Memory B cell (primary cell): Measurements from ENCODE around the gene COQ10A.
"Not testable (repeated sequence)": the region's sequence is repeated elsewhere in the genome, so short reads cannot be mapped to it uniquely, and the experiment has no call there.

Experiments
- ATAC-seq: fragments of 150-1000 bp; cut with Tn5 transposase; 2 replicates; pipeline ENCODE4 v1.10.0; 2021; ENCODE audit warnings: low read depth, mild to moderate bottlenecking, moderate library complexity
- DNase-seq, 2 donors: peaks; one replicate each; pipeline ENCODE4 v3.0.0; 2022; ENCODE audit warnings: low spot score in 2 of 2
- H3K27ac Mint-ChIP-seq: one replicate; pipeline ENCODE4 v1.8.0; 2022; ENCODE audit warnings: mild to moderate bottlenecking, moderate library complexity, mixed read lengths
- H3K27me3 Mint-ChIP-seq: one replicate; pipeline ENCODE4 v1.8.0; 2022; ENCODE audit warnings: mixed read lengths
- H3K36me3 Mint-ChIP-seq: one replicate; pipeline ENCODE4 v1.8.0; 2022; ENCODE audit warnings: mild to moderate bottlenecking, mixed read lengths
- H3K4me1 Mint-ChIP-seq: one replicate; pipeline ENCODE4 v1.8.0; 2022; ENCODE audit warnings: mixed read lengths
- H3K4me3 Mint-ChIP-seq: one replicate; pipeline ENCODE4 v1.8.0; 2022; ENCODE audit warnings: mild to moderate bottlenecking, moderate library complexity, mixed read lengths
- H3K9me3 Mint-ChIP-seq: one replicate; pipeline ENCODE4 v1.8.0; 2022; ENCODE audit warnings: mixed read lengths

Gene COQ10A

GRCh38 chr12:56256326-56256960 is 10.3 kb upstream of the COQ10A start:
- Mint-ChIP-seq H3K27ac (peak overlapping the region; percentile 83), H3K4me1 (peaks cover 11% of the 10 kb centered on the region), H3K9me3 (no peaks in the 10 kb centered on the region), H3K4me3 (peak overlapping the region; percentile 85), H3K36me3 (peaks cover 15% of the 10 kb centered on the region), H3K27me3 (no peaks in the 10 kb centered on the region)
- DNase-seq (no peak), ATAC-seq (no peak)

- no peak for ATAC-seq
- H3K36me3 Mint-ChIP-seq = peaks cover 15% of the 10 kb centered on the region
- no peaks in the 10 kb centered on the region for H3K27me3 Mint-ChIP-seq
- peak overlapping the region; percentile 85 for H3K4me3 Mint-ChIP-seq
- peaks cover 11% of the 10 kb centered on the region for H3K4me1 Mint-ChIP-seq
- no peak for DNase-seq
- H3K27ac Mint-ChIP-seq = peak overlapping the region; percentile 83
- H3K9me3 Mint-ChIP-seq = no peaks in the 10 kb centered on the region
Measured at GRCh38 chr12:56257071-56257470, 9.7 kb upstream of the COQ10A start.

GRCh38 chr12:56257491-56258067 is 9.2 kb upstream of the COQ10A start:
- peaks cover 9% of the 10 kb centered on the region for H3K4me1 Mint-ChIP-seq
- peak overlapping the region; percentile 85 for H3K4me3 Mint-ChIP-seq
- peak in 1 of 2 donors; percentile 12 for DNase-seq
- peak overlapping the region; percentile 83 for H3K27ac Mint-ChIP-seq
- peaks cover 10% of the 10 kb centered on the region for H3K36me3 Mint-ChIP-seq
- ATAC-seq = peak; percentile 10
- H3K27me3 Mint-ChIP-seq = no peaks in the 10 kb centered on the region
- H3K9me3 Mint-ChIP-seq = no peaks in the 10 kb centered on the region

- peaks cover 9% of the 10 kb centered on the region for H3K4me1 Mint-ChIP-seq
- H3K4me3 Mint-ChIP-seq = peak within 1 kb of the TSS; percentile 99
- peak; percentile 83 to 89 for DNase-seq
- peak; percentile 94 for ATAC-seq
- H3K27ac Mint-ChIP-seq = peak within 1 kb of the TSS; percentile 91
- no peaks in the 10 kb centered on the region for H3K27me3 Mint-ChIP-seq
- peaks cover 7% of the 10 kb centered on the region for H3K36me3 Mint-ChIP-seq
- H3K9me3 Mint-ChIP-seq = no peaks in the 10 kb centered on the region
Measured at GRCh38 chr12:56258068-56258819, 8.5 kb upstream of the COQ10A start, which contains the start of gene ANKRD52. ANKRD52 (minus strand) TSS chr12:56258384; CDS start chr12:56258269, 115 bp downstream.

- no peaks in the 10 kb centered on the region for H3K9me3 Mint-ChIP-seq
- ATAC-seq (no peak), DNase-seq (no peak)
- H3K4me3 Mint-ChIP-seq = peak overlapping the region; percentile 99
- peaks cover 3% of the 10 kb centered on the region for H3K36me3 Mint-ChIP-seq
- H3K27ac Mint-ChIP-seq = peak overlapping the region; percentile 91
- H3K4me1 Mint-ChIP-seq = peaks cover 9% of the 10 kb centered on the region
- H3K27me3 Mint-ChIP-seq = no peaks in the 10 kb centered on the region
Measured at GRCh38 chr12:56258820-56259183, 7.9 kb upstream of the COQ10A start.

- H3K4me1 Mint-ChIP-seq = peaks cover 9% of the 10 kb centered on the region
- peaks cover 3% of the 10 kb centered on the region for H3K36me3 Mint-ChIP-seq
- H3K27ac Mint-ChIP-seq = no peak overlapping the region
- ATAC-seq (no peak), DNase-seq (no peak)
- no peaks in the 10 kb centered on the region for H3K9me3 Mint-ChIP-seq
- no peaks in the 10 kb centered on the region for H3K27me3 Mint-ChIP-seq
- H3K4me3 Mint-ChIP-seq = no peak overlapping the region
Measured at GRCh38 chr12:56260380-56260779, 6.4 kb upstream of the COQ10A start.

- Mint-ChIP-seq H3K36me3 (peaks cover 3% of the 10 kb centered on the region), H3K4me1 (peaks cover 9% of the 10 kb centered on the region), H3K9me3 (no peaks in the 10 kb centered on the region), H3K27ac (no peak overlapping the region), H3K4me3 (no peak overlapping the region), H3K27me3 (no peaks in the 10 kb centered on the region)
- ATAC-seq = no peak
- DNase-seq = no peak
Measured at GRCh38 chr12:56260921-56261320, 5.8 kb upstream of the COQ10A start.

GRCh38 chr12:56261503-56262232 is 5.1 kb upstream of the COQ10A start:
- DNase-seq (no peak), ATAC-seq (no peak)
- peaks cover 9% of the 10 kb centered on the region for H3K4me1 Mint-ChIP-seq
- no peaks in the 10 kb centered on the region for H3K27me3 Mint-ChIP-seq
- no peak overlapping the region for H3K27ac Mint-ChIP-seq
- H3K9me3 Mint-ChIP-seq = no peaks in the 10 kb centered on the region
- H3K36me3 Mint-ChIP-seq = no peaks in the 10 kb centered on the region
- no peak overlapping the region for H3K4me3 Mint-ChIP-seq

- not testable (repeated sequence) for H3K4me3 Mint-ChIP-seq, H3K27me3 Mint-ChIP-seq, ATAC-seq, H3K36me3 Mint-ChIP-seq, H3K9me3 Mint-ChIP-seq, H3K27ac Mint-ChIP-seq, DNase-seq
- peaks cover 15% of the 10 kb centered on the region for H3K4me1 Mint-ChIP-seq
Measured at GRCh38 chr12:56262955-56263354, 3.8 kb upstream of the COQ10A start.

- ATAC-seq, H3K36me3 Mint-ChIP-seq, H3K9me3 Mint-ChIP-seq, H3K27me3 Mint-ChIP-seq, DNase-seq: not testable (repeated sequence)
- Mint-ChIP-seq H3K4me3 (peak overlapping the region; percentile 86), H3K4me1 (peaks cover 10% of the 10 kb centered on the region), H3K27ac (peak overlapping the region; percentile 92)
Measured at GRCh38 chr12:56266068-56266692, 562 bp upstream of the COQ10A start.

- Mint-ChIP-seq H3K4me3 (peak overlapping the region; percentile 86), H3K4me1 (peaks cover 10% of the 10 kb centered on the region), H3K9me3 (no peaks in the 10 kb centered on the region), H3K27me3 (no peaks in the 10 kb centered on the region), H3K27ac (peak overlapping the region; percentile 92), H3K36me3 (peaks cover 11% of the 10 kb centered on the region)
- ATAC-seq = peak; percentile 7
- DNase-seq = no peak
Measured at GRCh38 chr12:56267443-56268071, 815 bp downstream of the COQ10A start.

GRCh38 chr12:56271031-56271430 is 4.3 kb downstream of the COQ10A start:
- H3K27ac Mint-ChIP-seq = no peak overlapping the region
- no peak overlapping the region for H3K4me3 Mint-ChIP-seq
- peaks cover 19% of the 10 kb centered on the region for H3K36me3 Mint-ChIP-seq
- DNase-seq (no peak), ATAC-seq (no peak)
- no peaks in the 10 kb centered on the region for H3K9me3 Mint-ChIP-seq
- H3K4me1 Mint-ChIP-seq = peaks cover 10% of the 10 kb centered on the region
- no peaks in the 10 kb centered on the region for H3K27me3 Mint-ChIP-seq

GRCh38 chr12:56272468-56272867 is 5.7 kb downstream of the COQ10A start:
- not testable (repeated sequence) for H3K27ac Mint-ChIP-seq
- H3K36me3 Mint-ChIP-seq = peaks cover 20% of the 10 kb centered on the region

More at GRCh38 chr12:56272468-56272867, 5.7 kb downstream of the COQ10A start:
- H3K4me1 Mint-ChIP-seq, ATAC-seq, H3K27me3 Mint-ChIP-seq, H3K9me3 Mint-ChIP-seq, H3K4me3 Mint-ChIP-seq, DNase-seq: not testable (repeated sequence)
